ENCODE results near the gene ARHGAP45. TPM values are rescaled to one million over a fixed set of nuclear protein-coding genes. Genes with fewer than 3 reads are reported as not detected.

Gene ARHGAP45
- total and polyA plus RNA-seq, 2 of the 8 experiments (the other 6 are each of a cell fraction or from before 2014, with no cell fraction given): 31.4 to 41.8 TPM

DNA sequence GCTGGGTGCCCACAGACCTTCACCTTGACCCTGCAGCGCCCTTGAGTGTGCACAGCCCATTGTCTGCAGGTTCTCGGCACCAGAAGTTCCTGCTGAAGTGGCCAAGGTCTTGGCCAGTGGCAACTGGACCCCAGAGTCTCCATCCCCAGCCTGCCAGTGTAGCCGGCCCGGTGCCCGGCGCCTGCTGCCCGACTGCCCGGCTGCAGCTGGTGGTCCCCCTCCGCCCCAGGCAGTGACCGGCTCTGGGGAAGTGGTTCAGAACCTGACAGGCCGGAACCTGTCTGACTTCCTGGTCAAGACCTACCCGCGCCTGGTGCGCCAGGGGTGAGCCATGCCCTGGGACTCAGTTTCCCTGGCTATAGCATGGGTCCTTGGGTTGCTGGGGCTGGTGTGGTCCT is 11.9 kb upstream of the ARHGAP45 start (continued):
- TF ChIP-seq, protein P1, sequence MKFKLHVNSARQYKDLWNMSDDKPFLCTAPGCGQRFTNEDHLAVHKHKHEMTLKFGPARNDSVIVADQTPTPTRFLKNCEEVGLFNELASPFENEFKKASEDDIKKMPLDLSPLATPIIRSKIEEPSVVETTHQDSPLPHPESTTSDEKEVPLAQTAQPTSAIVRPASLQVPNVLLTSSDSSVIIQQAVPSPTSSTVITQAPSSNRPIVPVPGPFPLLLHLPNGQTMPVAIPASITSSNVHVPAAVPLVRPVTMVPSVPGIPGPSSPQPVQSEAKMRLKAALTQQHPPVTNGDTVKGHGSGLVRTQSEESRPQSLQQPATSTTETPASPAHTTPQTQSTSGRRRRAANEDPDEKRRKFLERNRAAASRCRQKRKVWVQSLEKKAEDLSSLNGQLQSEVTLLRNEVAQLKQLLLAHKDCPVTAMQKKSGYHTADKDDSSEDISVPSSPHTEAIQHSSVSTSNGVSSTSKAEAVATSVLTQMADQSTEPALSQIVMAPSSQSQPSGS (IDR thresholded peaks at IDR 0.05; ENCODE audit: low read length): no peak
